Measurements from ENCODE around the gene COL23A1. TPM values are rescaled to one million over a fixed set of nuclear protein-coding genes. Genes with fewer than 3 reads are reported as not detected.

Gene COL23A1
- total and polyA plus RNA-seq, 4 donors: 0.76 to 4.4 (median 1.3) TPM

GRCh38 chr5:178573216-178573615 is 17.0 kb downstream of the COL23A1 start:
- H3K4me3 ChIP-seq: no peak overlapping the region
- H3K9ac ChIP-seq (ENCODE audit: insufficient read depth in 1 of 2, low read length in 2 of 2): no peak overlapping the region
- peaks cover 0 to 27% (median 3%) of the 10 kb centered on the region in 3 donors for H3K27me3 ChIP-seq (ENCODE audit: control insufficient read depth in 3 of 3, insufficient read depth in 3 of 3, low read length in 2 of 3)
- peaks cover 0 to 9% (median 4%) of the 10 kb centered on the region in 4 donors for H3K9me3 ChIP-seq (ENCODE audit: control insufficient read depth in 4 of 4, insufficient read depth in 3 of 4, low read length in 3 of 4)
- no peak for DNase-seq
- H3K4me1 ChIP-seq (ENCODE audit: control insufficient read depth in 5 of 5, insufficient read depth in 5 of 5, low read length in 5 of 5): peaks cover 0 to 8% (median 0%) of the 10 kb centered on the region in 5 donors
- no peaks in the 10 kb centered on the region for H3K36me3 ChIP-seq (ENCODE audit: control insufficient read depth in 4 of 4, insufficient read depth in 4 of 4, low read length in 4 of 4)
- TF ChIP-seq CTCF (IDR thresholded peaks at IDR 0.05; ENCODE audit: control extremely low read depth, extremely low read depth): no peak
- no peak overlapping the region for H3K27ac ChIP-seq (ENCODE audit: low read depth in 1 of 2, low read length in 1 of 2)
- whole genome bisulfite sequencing, 2 donors: 83 to 84% methylated on average over 7 of the region's 7 CpGs
- ATAC-seq (ENCODE audit: insufficient read depth, low FRiP score): no peak

- Histone ChIP-seq H3K9me3 (ENCODE audit: control insufficient read depth in 4 of 4, insufficient read depth in 3 of 4, low read length in 3 of 4) (peaks cover 0 to 9% (median 4%) of the 10 kb centered on the region in 4 donors), H3K4me3 (no peak overlapping the region), H3K27ac (ENCODE audit: low read depth in 1 of 2, low read length in 1 of 2) (no peak overlapping the region), H3K36me3 (ENCODE audit: control insufficient read depth in 4 of 4, insufficient read depth in 4 of 4, low read length in 4 of 4) (no peaks in the 10 kb centered on the region), H3K9ac (ENCODE audit: insufficient read depth in 1 of 2, low read length in 2 of 2) (no peak overlapping the region), H3K27me3 (ENCODE audit: control insufficient read depth in 3 of 3, insufficient read depth in 3 of 3, low read length in 2 of 3) (peaks cover 0 to 22% (median 3%) of the 10 kb centered on the region in 3 donors), H3K4me1 (ENCODE audit: control insufficient read depth in 5 of 5, insufficient read depth in 5 of 5, low read length in 5 of 5) (peaks cover 0 to 7% (median 0%) of the 10 kb centered on the region in 5 donors)
- WGBS, 2 donors: 88 to 93% methylated on average over 4 of the region's 4 CpGs
- no peak for TF ChIP-seq CTCF (IDR thresholded peaks at IDR 0.05; ENCODE audit: control extremely low read depth, extremely low read depth)
- ATAC-seq (ENCODE audit: insufficient read depth, low FRiP score) (no peak), DNase-seq (no peak)
Measured at GRCh38 chr5:178572617-178573016, 17.6 kb downstream of the COL23A1 start.

GRCh38 chr5:178569485-178569884 is 20.7 kb downstream of the COL23A1 start:
- no peak for ATAC-seq (ENCODE audit: insufficient read depth, low FRiP score)
- H3K27ac ChIP-seq (ENCODE audit: low read depth in 1 of 2, low read length in 1 of 2): no peak overlapping the region
- H3K27me3 ChIP-seq (ENCODE audit: control insufficient read depth in 3 of 3, insufficient read depth in 3 of 3, low read length in 2 of 3): peaks cover 0 to 12% (median 3%) of the 10 kb centered on the region in 3 donors
- no peak for TF ChIP-seq CTCF (IDR thresholded peaks at IDR 0.05; ENCODE audit: control extremely low read depth, extremely low read depth)
- DNase-seq: no peak
- H3K4me1 ChIP-seq (ENCODE audit: control insufficient read depth in 5 of 5, insufficient read depth in 5 of 5, low read length in 5 of 5): peaks cover 0 to 9% (median 0%) of the 10 kb centered on the region in 5 donors
- peaks cover 0 to 7% (median 2%) of the 10 kb centered on the region in 4 donors for H3K9me3 ChIP-seq (ENCODE audit: control insufficient read depth in 4 of 4, insufficient read depth in 3 of 4, low read length in 3 of 4)
- no peaks in the 10 kb centered on the region for H3K36me3 ChIP-seq (ENCODE audit: control insufficient read depth in 4 of 4, insufficient read depth in 4 of 4, low read length in 4 of 4)
- WGBS, 2 donors: 37 to 46% methylated on average over 2 of the region's 2 CpGs
- no peak overlapping the region for H3K4me3 ChIP-seq
- H3K9ac ChIP-seq (ENCODE audit: insufficient read depth in 1 of 2, low read length in 2 of 2): no peak overlapping the region
